Retinal pigment epithelial cell (primary cell): Measurements from ENCODE around the gene SOX5.

Experiments
- DNase-seq: peaks from one replicate; pipeline ENCODE4 v3.0.0-alpha.2; 2010; ENCODE audit warnings: low read depth
- H3K4me3 ChIP-seq: 2 replicates; pipeline ENCODE4 v1.5.1; 2011; ENCODE audit warnings: mild to moderate bottlenecking, low read length, control low read depth, moderate library complexity
- CTCF ChIP-seq: conservative IDR thresholded peaks from 2 replicates; pipeline ENCODE4 v1.5.1; 2011; ENCODE audit warnings: low read depth, low read length, control low read depth, inconsistent platforms

Gene SOX5

GRCh38 chr12:23921099-23921856, 28.2 kb downstream of the SOX5 start:
- H3K4me3 ChIP-seq = no peak overlapping the region
- TF ChIP-seq CTCF = no peak
- no peak for DNase-seq

GRCh38 chr12:23911574-23911973, 37.9 kb downstream of the SOX5 start:
- no peak for TF ChIP-seq CTCF
- no peak for DNase-seq
- no peak overlapping the region for H3K4me3 ChIP-seq

- no peak for TF ChIP-seq CTCF
These were observed 39.9 kb downstream of the SOX5 start for GRCh38 chr12:23909551-23909950.

DNA sequence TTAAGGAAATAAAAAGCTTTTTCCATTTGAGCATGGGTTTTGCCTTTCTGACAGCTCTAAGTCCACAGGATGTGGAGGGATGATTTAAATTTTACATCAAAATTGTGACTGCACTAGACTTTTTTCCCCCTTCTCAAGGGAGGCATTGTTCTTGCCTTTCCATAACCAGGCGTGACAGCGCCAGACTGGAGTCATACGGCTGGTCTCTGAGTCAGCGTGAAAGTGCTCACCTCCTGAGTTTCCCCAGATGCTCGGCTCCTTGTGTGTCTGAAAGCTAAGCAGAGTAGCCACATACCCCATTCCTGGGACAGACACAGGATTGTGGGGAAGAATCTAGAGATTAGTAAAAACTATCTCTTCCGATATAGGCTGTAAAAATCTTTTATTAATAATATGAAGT, 43.1 kb downstream of the SOX5 start:
- peak; percentile 88 for DNase-seq
- no peak for TF ChIP-seq CTCF
- no peak overlapping the region for H3K4me3 ChIP-seq

More at GRCh38 chr12:23909551-23909950, 39.9 kb downstream of the SOX5 start:
- DNase-seq = no peak
- H3K4me3 ChIP-seq = no peak overlapping the region

- H3K4me3 ChIP-seq = no peak overlapping the region
- no peak for TF ChIP-seq CTCF
- DNase-seq = no peak
These were observed 50.0 kb downstream of the SOX5 start for GRCh38 chr12:23899434-23899833.

DNA sequence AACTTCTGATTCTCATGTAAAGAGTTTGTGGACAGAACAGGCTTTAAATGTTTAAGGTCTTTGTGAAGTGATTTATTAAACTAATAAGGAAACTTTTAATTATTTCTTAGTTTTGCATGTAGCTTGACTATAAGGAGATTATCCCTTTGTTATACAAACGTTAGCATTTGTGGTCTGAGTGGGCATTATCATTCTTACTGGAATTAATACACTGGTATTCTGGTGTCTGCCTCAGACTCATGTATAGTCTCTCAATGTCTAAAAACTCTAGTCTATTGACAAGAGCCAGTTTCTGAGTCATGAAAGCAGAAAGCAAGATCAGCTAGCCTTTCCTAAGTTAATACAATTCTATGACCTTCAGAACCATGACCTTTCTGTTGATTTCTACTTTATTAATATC, 51.3 kb downstream of the SOX5 start:
- no peak overlapping the region for H3K4me3 ChIP-seq
- peak; percentile 62 for DNase-seq
- TF ChIP-seq CTCF = no peak

DNA sequence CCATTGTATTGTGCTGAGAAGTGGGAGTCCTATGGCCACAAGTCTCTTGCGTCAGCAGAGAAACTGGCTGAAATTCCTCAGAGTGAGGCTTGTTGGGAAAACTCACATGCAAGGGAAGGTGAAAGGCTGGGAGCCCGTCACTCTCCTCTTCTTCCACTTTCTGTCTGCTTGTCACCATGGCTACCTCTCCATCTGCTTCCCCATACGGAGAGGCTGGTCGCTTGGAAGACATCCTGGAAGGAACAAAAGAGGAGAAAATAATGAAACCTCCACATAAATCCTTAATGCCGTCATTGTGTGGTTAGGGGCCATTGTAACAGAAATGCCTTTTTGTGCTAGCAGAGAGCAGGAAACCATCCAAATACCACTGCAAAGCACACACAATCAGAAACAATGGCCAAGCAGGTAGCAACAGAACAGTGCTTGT, 53.7 kb downstream of the SOX5 start:
- no peak for TF ChIP-seq CTCF
- H3K4me3 ChIP-seq = no peak overlapping the region
- no peak for DNase-seq
